Neuron (in vitro differentiated cells): ENCODE results near the gene TUBA4A.
"Not testable (repeated sequence)": the region's sequence is repeated elsewhere in the genome, so short reads cannot be mapped to it uniquely, and the experiment has no call there.

Source experiments
- H2AFZ ChIP-seq: one replicate; pipeline ENCODE4 v1.6.1; 2013; ENCODE audit warnings: low read depth, mild to moderate bottlenecking, inconsistent platforms, low read length, moderate library complexity
- H3K27me3 ChIP-seq: one replicate; pipeline ENCODE4 v1.6.1; 2013; ENCODE audit warnings: low read length; ENCODE audit not compliant: insufficient read depth
- H3K36me3 ChIP-seq: one replicate; pipeline ENCODE4 v1.6.1; 2013; ENCODE audit warnings: low read length; ENCODE audit not compliant: insufficient read depth
- H3K4me1 ChIP-seq: one replicate; pipeline ENCODE4 v1.6.1; 2013; ENCODE audit warnings: low read length; ENCODE audit not compliant: insufficient read depth
- H3K4me3 ChIP-seq: 2 replicates; pipeline ENCODE4 v1.5.1; 2013; ENCODE audit warnings: mild to moderate bottlenecking, low read length, moderate library complexity
- H3K9me3 ChIP-seq: one replicate; pipeline ENCODE4 v1.6.1; 2013; ENCODE audit warnings: low read length

TUBA4A gene

DNA sequence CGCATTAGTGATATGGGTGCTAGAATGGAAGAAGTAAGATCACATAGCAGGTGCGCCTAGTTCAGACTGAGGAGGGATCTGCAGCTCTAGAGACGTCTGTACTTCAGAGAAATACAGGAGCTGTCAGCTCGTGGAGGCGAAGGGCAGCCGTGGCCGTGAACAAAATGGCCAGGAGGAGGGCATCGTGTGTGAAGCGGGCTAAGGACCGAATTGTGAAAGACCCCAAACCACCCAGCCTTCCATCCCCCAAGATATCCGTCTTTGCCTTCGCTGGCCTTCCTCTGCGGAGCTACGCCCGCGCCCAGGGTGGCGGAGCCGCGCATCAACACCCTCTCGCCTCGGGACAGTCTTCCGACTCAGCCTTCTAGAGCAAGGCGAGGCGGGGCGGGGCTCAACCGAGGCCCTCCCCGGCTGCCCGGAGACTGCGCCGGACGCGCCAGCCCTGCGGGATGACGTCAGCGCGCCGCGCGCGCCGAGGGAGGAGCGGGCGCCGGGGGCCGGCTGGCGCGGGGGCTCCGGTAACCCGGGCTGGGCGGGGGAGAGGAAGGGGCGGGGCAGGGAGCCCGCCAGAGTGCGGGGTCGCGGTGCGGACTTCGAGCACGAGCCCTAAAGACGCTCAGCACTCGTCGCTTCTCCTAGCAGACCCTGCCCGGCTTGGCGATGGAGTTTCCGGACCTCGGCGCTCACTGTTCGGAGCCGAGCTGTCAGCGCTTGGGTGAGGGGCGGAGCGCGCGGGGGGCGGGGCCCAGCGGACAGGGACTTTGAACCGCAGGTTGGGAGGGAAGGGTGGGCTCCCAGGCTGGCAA is 47.2 kb downstream of the TUBA4A start, which contains the start of gene ZFAND2B:
Gene ZFAND2B (plus strand): TSS at position 455 of the 806 bp plus-strand sequence. CDS start 206 bp downstream, at position 661.
- H3K9me3 ChIP-seq = no peaks in the 10 kb centered on the region
- peaks cover 19% of the 10 kb centered on the region for H3K36me3 ChIP-seq
- H3K4me3 ChIP-seq = peak within 1 kb of the TSS; percentile 56
- H2AFZ ChIP-seq = peak within 1 kb of the TSS; percentile 42
- H3K27me3 ChIP-seq = no peaks in the 10 kb centered on the region
- peaks cover 8% of the 10 kb centered on the region for H3K4me1 ChIP-seq

- H3K4me1 ChIP-seq = peaks cover 8% of the 10 kb centered on the region
- H3K4me3 ChIP-seq = peak overlapping the region; percentile 56
- no peaks in the 10 kb centered on the region for H3K9me3 ChIP-seq
- H3K27me3 ChIP-seq = no peaks in the 10 kb centered on the region
- peak overlapping the region; percentile 42 for H2AFZ ChIP-seq
- peaks cover 16% of the 10 kb centered on the region for H3K36me3 ChIP-seq
Observed at GRCh38 chr2:219205981-219206327, 47.8 kb downstream of the TUBA4A start.

DNA sequence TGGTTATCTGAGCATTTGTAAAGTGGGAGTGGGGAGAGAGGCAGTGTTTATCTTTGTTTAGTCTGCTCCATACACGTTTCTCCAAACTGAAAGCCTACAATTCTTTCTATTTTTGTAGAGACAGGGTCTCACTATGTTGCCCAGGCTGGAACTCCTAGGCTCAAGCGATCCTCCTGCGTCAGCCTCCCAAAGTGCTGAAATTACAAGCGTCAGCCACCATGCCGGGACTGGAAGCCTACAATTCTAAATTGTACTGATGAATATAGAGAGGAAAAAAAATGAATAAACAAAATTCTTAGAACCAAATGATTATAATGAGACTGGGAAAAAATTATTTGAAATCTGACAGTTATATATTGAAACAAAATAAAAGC is 48.6 kb downstream of the TUBA4A start:
- Histone ChIP-seq H3K27me3 (no peaks in the 10 kb centered on the region), H2AFZ (no peak overlapping the region), H3K9me3 (no peaks in the 10 kb centered on the region), H3K36me3 (peaks cover 14% of the 10 kb centered on the region), H3K4me1 (peaks cover 8% of the 10 kb centered on the region), H3K4me3 (no peak overlapping the region)

DNA sequence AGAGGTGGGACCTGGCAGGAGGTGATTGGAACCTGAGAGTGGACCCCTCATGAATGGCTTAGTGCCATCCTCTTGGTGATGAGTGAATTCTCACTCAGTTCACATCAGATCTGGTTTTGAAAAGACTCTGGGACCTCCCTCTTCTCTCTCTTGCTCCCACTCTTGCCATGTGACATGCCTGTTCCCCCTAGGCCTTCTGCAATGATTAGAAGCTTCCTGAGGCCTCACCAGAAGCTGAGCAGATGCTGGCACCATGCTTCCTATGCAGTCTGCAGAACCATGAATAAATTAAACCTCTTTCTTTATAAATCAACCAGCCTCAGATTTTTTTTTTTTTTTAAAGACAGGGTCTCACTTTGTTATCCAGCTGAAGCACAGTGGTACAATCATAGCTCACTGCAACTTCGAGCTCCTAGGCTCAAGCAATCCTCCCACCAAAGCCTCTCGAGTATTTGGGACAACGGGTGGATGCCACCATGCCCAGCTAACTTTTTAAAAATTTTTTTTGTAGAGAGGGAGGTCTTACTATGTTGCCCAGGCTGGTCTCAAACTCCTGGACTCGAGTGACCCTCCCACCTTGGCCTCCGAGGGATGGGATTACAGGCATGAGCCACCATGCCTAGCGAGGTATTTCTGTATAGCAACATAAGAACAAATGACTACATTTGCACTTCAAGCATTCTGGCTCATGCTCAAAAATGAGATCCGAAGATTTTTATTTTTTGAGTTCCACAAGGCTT is 49.1 kb downstream of the TUBA4A start:
- H3K4me1 ChIP-seq = peaks cover 8% of the 10 kb centered on the region
- H3K36me3 ChIP-seq = peaks cover 13% of the 10 kb centered on the region
- no peaks in the 10 kb centered on the region for H3K27me3 ChIP-seq
- no peak overlapping the region for H3K4me3 ChIP-seq
- H3K9me3 ChIP-seq = no peaks in the 10 kb centered on the region
- no peak overlapping the region for H2AFZ ChIP-seq

DNA sequence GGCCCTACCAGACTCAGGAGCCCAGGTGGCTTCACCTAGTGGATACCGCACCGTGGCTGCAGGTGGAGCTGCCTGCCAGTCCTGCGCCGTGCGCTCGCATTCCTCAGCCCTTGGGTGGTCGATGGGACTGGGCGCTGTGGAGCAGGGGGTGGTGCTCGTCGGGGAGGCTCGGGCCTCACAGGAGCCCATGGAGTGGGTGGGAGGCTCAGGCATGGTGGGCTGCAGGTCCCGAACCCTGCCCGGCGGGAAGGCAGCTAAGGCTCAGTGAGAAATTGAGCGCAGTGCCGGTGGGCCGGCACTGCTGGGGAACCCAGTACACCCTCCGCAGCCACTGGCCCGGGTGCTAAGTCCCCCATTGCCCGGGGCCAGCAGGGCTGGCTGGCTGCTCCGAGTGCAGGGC is 52.4 kb downstream of the TUBA4A start:
- not testable (repeated sequence) for H3K4me3 ChIP-seq, H3K4me1 ChIP-seq, H3K27me3 ChIP-seq, H2AFZ ChIP-seq, H3K36me3 ChIP-seq, H3K9me3 ChIP-seq

DNA sequence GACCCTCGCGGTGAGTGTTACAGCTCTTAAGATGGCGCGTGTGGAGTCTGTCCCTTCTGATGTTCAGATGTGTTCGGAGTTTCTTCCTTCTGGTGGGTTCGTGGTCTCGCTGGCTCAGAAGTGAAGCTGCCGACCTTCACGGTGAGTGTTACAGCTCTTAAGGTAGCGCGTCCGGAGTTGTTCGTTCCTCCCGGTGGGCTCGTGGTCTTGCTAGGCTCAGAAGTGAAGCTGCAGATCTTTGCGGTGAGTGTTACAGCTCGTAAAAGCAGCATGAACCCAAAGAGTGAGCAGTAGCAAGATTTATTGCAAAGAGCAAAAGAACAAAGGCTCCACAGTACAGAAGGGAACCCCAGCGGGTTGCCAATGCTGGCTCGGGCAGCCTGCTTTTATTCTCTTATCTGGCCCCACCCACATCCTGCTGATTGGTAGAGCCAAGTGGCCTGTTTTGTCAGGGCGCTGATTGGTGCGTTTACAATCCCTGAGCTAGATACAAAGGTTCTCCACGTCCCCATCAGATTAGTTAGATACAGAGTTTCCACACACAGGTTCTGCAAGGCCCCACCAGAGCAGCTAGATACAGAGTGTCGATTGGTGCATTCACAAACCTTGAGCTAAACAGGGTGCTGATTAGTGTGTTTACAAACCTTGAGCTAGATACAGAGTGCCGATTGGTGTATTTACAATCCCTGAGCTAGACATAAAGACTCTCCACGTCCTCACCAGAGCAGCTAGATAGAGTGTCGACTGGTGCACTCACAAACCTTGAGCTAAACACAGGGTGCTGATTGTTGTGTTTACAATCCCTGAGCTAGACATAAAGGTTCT is 53.0 kb downstream of the TUBA4A start:
- not testable (repeated sequence) for H3K9me3 ChIP-seq, H3K4me1 ChIP-seq, H3K27me3 ChIP-seq, H3K36me3 ChIP-seq, H2AFZ ChIP-seq, H3K4me3 ChIP-seq
